MM.1S (cell line): ENCODE data around the gene NFAT5.

Experiments
- CTCF ChIP-seq: fragments of 300-600 bp; sonication (generic); IDR thresholded peaks from 2 replicates; pipeline ENCODE4 v1.5.1; 2016; ENCODE audit warnings: antibody characterized with exemption, low read length, mixed read lengths
- EZH2 ChIP-seq: fragments of 300-600 bp; sonication (generic); optimal IDR thresholded peaks from 2 replicates; pipeline ENCODE3; 2017; ENCODE audit warnings: low read depth, mild to moderate bottlenecking, antibody characterized with exemption, low read length, mixed read lengths

- TF ChIP-seq CTCF (no peak), EZH2 (no peak)
Measured at GRCh38 chr16:69598045-69598444, 32.3 kb downstream of the NFAT5 start.
